DMS 273 treated with DMSO at 0.1 percent for 48 hours (cell line): Measurements from ENCODE around the gene SLC7A6OS.

ENCODE experiments used
- DNase-seq: peaks from one replicate; lab custom pipeline; 2025; lab: John Stamatoyannopoulos, UW

Gene SLC7A6OS

DNA sequence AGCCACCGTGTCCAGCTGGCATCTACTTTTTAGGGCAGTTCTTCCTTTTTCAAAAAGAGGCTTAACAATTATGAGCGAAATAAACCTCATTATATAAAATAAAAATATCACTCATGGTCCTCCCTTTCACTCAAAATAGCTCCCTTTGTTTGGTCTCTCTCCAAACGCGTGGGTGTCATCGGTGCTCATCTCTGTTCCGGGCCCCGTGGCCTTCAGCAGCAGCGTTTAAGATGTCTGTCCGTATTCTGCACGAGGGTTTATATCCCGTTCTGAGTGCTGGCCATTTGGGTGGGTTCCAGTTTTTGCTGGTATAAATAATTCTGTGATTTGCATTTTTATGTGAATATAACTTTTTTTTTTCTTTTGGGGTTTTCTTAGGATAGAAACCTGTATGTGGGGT is 33.5 kb upstream of the SLC7A6OS start:
- DNase-seq = no peak

DNA sequence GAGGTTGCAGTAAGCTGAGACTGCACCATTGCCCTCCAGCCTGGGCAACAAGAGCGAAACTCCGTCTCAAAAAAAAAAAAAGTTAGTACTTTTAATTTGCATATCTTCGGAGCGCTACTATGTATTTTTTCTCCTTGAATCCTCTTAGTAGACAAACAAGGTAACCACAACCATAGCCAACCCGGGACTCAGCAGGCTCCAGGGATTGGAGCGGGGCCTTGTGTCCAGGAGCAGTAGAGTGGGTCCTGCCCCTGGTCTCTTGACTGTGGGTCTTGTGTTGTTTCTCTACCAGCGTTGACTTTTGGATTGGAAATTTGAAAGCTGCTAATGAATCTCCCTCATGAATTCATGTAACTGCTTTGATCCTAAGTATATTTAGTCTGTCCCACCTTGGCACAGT is 32.4 kb upstream of the SLC7A6OS start:
- no peak for DNase-seq

DNA sequence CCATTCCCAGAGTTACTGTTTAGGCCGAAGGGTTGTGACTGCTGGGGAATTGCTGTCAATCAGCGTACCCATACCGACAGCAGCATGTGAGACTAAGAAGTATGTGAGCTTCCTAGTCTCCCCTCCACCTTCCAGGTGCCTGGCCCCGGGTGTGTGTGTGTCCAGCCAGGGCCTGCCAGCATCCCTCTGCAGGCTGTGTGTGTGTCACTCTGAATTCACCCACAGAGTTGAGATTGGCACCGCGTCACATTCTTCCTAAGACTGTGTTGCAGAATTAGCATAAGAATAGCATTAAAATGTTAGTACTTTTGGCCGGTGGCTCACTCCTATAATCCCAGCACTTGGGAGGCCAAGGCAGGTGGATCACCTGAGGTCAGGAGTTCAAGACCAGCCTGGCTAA is 31.9 kb upstream of the SLC7A6OS start:
- DNase-seq = no peak

DNA sequence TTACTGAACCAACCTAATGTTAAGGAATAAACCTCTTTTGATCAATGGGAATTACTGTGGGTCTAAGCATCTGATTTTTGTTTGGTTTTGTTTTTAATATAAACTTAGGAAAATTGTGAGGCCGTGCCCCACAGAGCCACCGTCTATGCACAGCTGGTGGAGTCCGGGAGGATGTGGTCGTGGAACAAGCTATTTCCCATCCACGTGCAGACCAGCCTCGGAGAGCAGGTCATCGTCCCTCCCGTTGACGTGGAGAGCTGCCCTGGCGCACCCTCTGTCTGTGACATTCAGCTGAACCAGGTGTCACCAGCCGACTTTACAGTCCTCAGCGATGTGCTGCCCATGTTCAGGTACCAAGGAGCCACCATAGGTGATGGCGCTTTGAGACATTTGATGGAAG is 28.5 kb upstream of the SLC7A6OS start:
- no peak for DNase-seq

DNA sequence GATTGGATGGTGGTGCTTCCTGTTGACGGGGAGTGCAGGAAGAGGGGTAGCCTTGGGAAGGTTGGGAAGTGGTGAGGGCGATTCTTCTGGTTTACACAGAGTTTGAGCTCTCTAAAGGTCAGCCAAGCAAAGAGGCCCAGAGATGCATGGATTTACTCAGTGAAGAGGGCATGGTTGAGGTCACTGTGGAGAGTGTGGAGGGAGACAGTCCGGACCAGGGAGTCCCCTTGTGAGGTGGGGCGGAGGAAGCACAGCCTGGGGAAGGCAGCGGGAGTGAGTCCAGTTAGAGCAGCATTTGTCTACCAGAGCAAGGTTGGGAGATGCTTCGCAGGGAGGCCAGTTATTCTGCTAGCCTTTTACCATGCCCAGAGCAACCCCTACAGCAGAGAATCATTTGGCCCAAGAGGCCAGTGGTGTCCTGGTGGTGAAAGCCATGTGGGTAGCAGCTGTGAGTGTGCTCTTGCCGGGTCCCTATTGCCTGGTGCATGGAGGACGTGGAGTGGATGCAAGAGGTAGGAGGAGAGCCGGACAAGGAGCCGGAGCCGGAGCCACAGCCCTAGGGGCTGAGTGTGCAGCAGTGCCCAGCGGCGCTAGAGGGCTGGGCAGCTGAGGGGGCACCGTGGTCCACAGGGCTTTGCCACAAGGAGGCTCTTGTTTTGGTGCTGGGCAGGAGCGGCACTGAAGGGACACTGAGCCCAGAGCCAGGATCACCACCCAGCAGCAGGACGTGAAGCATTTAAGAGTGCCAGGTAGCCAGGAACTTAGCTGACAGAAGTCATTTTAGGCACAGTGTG is 27.8 kb upstream of the SLC7A6OS start:
- no peak for DNase-seq

DNA sequence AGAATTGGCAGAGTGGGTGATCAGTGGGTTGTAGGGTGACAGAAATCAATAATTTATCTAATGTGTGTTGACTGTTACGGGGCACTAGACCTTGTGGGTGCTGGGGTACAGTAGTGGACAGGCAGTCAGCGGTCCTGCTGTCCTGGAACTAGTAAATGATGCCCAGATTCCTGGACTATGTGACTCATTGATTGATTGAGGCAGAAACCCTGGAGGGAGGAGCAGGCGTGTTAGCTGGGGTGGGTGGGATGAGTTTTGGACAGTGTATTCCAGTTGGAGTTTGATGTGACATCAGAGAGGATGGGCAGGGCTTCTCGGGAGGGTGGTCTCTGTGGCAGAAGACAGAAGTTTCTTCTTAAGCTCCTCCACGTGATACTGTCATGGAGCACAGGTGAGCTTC is 24.4 kb upstream of the SLC7A6OS start:
- DNase-seq = no peak

DNA sequence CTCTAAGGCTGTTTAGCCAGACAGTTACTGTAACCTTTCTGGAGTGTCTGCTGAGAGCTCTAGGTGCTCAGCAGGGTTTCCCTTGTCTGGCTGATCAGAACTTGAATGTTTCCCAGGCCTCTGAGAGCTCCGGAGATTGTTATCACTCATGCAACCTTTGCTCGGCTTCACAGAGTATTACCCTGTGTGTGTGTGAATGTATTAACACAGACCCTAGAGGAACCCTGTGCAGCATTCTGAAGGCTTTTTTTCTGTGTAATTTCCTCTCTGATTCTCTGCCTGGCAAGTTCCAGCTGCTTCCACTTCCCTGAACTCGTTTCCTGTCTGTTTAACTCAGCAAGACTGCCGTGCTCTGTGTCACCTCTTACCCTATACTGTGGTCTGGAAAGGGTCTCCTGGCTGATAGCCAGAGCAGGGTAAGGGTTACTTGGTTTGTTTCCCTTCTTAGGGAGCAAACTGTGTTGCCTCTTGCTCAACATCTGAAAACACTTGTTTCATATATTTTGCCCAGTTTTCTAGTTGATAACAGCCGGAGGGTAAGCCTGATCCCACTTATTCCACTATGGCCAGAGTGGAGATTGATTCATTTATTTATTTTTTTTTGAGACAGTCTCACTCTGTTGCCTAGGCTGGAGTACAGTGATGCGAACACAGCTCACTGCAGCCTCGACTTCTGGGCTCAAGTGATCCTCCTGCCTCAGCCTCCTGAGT is 21.8 kb upstream of the SLC7A6OS start:
- DNase-seq = no peak

DNA sequence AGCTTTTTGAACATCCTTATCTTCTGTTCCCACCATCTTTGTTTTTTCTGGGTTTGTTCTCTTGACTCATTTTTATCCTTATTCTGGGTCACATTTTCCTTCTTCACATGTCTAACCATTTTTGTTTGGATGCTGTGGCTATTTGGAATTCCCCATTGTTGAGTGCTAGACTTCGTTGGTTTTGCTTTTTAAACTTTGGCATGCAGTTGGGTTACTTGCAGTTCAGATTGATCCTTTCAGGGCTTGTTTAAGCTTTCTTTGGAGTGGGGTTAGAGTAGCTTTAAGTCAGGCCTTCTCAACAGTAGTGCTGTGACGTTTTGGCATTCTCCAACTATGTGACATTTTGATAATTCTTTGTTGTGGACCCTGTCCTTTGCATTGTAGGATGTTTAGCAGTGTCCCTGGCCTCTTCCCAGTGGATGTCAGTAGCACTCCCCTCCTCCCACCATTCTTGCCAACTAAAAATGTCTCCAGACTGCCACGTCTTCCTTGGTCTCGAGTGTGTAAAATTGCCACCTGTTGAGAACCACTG is 21.2 kb upstream of the SLC7A6OS start:
- DNase-seq = no peak

DNA sequence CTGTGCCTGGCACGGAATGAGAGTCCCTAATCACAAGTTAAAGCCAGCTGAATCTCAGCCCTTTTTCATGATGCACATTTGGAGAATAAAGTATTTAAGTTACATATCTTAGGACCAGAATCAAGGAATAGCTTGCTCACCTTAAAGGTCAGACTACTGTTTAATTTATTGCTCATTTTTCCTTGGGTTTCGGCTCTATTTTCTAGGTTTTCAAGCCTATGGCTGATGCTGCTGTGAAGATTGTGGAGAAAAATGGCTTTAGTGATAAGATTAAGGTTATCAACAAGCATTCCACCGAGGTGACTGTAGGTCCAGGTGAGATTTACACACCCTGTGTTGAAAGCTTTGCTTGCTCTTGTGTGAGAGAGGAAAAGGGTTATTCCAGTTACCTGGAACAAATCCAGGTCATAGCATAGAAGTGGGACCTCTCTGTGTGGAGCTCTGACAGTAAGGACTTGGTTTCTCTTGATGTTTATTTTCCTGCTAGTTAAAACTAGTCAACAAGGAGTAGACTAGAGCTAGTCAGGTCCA is 18.2 kb upstream of the SLC7A6OS start:
- DNase-seq = no peak

DNA sequence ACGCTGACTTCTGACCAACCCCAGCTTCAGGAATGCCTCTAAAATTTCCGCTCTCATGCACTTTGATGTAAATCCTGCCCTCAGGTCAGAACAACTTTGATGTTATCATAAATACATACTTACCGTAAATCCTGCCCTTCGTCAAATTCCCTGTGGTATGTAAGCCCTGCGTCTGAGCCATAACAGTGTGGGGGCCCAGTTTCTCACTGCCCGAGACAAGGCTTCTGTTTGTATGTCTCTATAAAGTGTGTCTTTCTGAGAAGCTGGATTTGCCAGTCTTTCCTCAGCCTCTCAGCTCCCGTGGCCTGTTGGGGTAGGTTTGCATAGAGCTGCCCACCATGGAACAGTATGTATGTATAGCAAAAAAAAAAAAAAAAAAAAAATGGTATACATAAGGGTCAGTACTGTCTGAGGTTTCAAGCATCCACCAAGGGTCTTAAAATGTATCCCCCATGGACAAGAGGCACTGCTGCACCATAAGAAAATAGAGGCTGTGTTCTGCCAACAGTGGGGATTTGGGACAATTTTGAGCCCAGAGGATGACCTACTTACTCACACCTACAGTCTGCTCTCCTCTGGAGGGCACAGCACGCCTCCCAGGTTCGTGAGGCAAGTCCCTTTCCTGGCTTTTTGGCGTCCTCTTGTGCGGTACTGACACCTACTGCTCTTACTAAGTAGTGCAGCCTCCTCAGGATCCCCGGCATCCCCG is 17.6 kb upstream of the SLC7A6OS start:
- peak; percentile 57 for DNase-seq

DNA sequence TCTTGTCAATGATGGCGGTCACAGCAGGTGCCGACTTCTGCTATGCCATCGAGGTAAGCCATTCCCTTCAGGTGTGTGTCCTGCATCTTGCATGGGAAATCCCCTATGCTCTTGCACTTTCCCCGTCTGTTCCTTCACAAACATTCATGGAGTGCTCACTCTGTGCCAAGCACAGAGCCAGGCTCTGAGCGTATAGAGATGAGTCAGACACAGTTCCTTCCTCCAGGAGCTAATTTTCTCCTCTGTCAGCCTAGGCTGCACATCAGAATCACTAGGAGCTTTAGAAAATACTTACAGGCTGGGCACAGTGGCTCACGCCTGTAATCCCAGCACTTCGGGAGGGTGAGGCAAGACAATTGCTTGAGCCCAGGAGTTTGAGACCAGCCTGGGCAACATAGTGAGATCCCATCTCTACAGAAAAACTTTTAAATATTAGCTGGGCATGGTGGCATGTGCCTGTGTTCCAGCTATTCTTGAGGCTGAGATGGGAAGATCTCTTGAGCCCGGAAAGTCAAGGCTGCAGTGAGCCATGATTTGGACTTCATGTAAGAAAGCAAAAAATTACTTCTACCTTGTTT is 14.1 kb upstream of the SLC7A6OS start:
- DNase-seq = no peak

DNA sequence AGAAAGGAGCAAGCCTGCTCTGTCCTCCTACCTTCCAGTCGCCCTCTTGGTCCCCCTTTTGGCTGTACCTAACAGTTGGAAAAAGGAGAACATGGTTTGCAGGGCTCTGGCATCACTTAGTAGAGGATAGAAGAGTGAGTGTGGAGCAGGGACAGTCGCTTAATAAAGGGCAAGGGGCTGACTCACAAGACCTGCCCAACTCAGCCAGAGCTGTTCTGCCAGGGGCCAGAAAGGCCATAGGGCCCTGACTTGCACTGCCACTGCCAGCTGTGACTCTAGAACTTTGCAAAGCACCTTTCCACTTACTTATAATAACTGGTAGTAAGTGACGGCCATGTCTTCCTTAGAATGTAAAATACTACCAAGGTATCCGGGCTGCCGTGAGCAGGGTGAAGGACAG is 13.6 kb upstream of the SLC7A6OS start:
- no peak for DNase-seq

DNA sequence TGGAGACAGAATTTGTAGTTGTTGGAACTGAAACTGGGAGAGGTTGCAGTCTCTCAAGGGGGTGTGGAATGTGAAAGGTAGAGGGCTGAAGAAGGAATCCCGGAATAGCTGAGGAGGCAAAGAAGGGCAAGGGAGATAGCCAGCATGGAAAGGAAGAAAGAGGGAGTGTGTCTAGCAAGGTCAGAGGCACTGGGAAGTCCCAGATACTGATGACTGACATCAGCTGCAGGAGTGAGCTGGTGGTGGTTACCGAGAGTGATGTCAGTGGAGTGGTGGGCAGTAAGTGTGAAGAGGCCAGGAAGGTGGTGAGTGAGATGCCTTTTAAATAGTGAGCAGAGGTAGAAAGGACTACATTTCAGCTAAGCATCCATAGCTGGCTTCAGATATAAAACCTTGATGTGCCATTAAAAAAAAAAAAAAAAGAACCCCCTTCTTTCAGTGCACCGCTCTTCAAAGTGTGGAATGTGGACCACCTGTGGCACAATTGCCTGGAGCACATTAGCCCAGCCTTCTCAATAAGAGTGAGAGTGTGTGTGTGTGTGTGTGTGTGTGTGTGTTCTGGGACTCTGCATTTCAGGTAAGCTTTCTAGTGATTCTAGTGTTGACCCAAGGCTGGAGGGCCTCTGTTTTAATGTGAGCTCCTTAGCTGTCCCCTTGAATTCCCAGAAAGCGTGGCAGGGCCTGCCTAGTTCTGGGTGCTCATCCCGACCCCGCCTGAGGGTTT is 8.6 kb upstream of the SLC7A6OS start:
- no peak for DNase-seq

DNA sequence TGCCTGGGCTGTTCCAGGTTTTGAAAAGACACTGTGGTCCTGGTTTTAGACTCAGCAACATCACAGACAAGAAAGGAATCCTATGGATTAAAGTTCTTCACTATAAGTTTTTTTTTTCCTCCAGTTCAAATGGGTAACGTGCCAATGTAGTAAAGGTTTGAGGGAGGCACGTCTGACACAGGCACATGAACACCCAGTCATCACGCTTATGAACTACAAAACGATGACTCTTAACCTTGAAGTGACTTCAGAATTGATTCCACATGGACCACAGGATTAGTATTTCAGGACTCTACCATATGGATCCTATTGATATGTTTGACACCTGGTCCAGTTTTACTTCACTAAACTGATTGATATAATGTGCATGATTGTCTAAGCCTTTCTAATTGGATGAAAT is 2.4 kb upstream of the SLC7A6OS start:
- DNase-seq = no peak

DNA sequence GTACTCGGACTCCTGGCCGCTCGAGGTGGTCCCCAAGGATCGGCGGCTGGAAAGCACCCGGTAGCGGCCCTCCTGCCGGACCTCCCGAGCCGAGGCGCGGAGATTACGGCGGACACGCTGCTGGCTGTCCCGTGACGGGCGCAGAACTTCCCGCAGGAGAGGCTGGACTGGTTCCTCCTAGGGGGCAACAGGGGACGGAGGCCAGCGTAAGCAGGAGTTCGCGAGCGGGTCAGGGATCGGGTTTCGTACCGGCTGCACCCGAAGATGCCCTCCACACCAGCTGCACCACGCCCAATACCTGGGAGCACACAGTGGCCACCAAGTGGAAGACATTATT is 341 bp downstream of the SLC7A6OS start:
- DNase-seq = no peak

DNA sequence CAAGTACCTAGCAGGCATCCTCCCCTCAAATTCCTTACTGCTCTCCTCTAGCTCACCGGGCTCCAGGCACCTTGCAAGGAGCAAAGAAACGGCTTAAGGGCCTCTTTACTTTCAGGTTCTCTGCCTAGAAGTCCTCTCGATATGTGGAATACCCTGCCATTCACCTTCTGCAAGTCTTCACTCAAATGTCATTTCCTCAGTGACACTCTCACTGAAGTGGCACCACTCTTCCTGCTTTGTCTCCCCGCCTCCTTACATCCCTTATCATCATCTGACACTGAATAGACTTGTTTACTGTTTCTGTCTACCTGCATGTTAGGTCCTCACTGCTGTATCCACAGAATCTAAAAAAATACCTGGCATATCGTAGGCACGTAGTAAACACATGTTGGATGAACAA is 947 bp downstream of the SLC7A6OS start:
- DNase-seq = no peak

DNA sequence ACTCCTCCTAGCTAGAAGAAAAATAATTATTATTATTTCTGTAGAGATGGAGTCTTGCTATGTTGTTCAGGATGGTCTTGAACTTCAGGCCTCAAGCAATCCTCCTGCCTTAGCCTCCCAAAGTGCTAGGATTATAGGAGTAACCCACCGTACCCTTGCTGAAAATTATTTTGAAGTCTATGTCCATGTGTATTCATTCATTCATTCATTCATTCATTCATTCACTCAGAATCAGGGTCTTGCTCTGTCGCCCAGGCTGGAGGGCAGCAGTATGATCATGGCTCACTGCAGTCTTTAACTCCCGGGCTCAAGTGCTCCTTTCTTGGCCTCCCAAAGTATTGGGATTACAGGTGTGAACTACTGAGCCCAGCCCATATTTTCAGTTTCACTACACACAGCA is 4.1 kb downstream of the SLC7A6OS start:
- no peak for DNase-seq

DNA sequence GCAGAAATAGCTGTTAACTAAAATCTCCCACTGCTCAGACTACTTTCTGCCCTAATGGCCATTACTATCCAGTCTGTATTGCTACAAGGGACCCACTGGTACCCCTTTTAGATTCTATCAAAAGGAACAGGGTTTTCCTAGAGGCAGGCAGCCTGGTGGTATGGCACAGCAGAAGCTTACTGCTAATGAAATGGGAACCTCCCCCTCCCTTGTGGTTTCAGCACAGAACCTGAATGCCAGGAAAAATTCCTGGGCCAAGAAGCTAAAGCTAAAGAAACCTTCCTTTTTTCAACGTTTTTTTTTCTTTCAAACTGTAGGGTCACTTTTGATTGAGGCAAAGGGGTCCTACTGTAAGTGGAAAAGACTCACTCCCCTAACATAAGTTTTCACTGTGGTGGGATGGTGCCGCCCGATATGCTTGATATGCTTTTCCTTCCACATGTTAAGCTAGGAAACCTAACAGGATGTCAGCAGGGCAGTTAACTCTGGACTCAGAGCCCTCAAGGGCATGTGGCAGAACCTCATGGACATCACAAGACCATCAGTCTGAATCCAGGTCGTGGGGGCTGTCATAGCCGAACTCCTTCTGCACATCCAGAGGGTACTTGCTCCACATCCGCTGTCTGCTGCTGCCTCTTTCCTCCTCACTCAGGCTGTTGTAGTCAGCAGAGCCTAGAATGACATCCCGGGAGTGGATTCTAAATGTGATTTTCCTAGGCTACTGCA is 9.8 kb downstream of the SLC7A6OS start:
- no peak for DNase-seq

DNA sequence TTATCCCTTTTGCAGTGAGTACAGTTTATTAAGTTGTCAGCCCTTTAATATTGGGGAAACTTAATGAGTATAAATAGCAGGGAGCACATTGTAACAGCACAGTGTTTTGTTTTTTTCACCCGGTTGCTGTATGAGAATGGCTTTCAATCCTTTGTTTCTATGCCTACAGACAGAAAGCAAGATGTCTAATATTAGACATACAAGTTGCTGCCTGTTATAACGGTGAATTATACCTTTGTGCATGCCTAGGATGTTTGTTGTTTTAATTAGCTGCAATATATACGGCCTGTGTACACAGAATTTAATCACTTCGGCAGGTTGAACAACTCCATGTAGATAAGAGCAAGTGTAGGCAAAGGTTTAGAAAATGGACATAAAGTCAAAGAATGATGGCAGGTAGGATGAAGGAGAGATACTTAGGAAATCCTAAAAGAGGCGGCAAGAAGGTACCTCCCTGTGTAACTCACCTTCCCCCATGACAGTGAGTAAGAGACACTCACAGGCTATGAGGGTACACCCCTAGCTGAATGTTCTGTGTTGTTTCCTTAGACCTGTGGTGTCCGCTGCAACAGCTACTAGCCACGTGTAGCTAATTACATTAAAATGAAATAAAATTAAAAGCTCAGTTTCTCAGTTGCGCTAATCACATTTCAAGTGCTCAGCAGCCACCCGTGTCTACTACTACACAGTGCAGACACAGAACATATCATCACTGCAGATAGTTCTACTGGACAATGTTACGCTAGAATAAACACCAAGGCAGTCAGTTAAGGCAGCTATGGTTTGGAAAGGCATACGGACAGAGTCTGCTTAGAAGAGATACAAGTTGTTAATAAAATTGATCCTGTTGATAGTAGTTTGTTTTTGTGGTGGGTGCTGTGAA is 10.9 kb downstream of the SLC7A6OS start:
- no peak for DNase-seq
